HG02763 (cell line): ENCODE results near the gene DOCK1.

Source experiments
- ATAC-seq: cut with Tn5 transposase; IDR thresholded peaks from one replicate; pipeline ENCODE4 v1.9.1; 2021; ENCODE audit warnings: mild to moderate bottlenecking, moderate library complexity; ENCODE audit not compliant: unreplicated experiment

The DOCK1 gene

GRCh38 chr10:127198307-127198706 lies 293.1 kb downstream of the DOCK1 start:
- no peak for ATAC-seq

- ATAC-seq: no peak
Observed at GRCh38 chr10:127198721-127199120, 293.5 kb downstream of the DOCK1 start.

DNA sequence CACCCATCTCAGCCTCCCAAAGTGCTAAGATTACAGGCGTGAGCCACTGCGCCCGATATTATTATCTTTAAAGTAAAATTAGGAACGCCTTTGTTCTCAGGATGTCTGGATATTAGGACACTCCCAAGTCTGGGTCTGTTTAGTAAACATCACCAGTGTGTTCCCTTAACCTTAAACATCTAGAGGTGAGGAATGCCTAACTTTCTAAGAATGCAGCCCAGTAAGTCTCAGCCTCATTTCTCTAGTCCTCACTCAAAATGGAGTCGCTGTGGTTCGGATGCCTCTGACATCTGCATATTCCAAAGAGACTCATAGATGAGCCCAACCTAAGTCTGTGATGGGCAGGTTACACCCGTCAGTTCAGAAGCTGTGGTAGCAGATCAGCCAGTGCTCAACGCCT lies 295.4 kb downstream of the DOCK1 start:
- no peak for ATAC-seq

- ATAC-seq: no peak
Observed at GRCh38 chr10:127203067-127203466, 297.8 kb downstream of the DOCK1 start.

GRCh38 chr10:127207081-127207480 lies 301.9 kb downstream of the DOCK1 start:
- no peak for ATAC-seq

- no peak for ATAC-seq
Observed at GRCh38 chr10:127210936-127211466, 305.8 kb downstream of the DOCK1 start.

DNA sequence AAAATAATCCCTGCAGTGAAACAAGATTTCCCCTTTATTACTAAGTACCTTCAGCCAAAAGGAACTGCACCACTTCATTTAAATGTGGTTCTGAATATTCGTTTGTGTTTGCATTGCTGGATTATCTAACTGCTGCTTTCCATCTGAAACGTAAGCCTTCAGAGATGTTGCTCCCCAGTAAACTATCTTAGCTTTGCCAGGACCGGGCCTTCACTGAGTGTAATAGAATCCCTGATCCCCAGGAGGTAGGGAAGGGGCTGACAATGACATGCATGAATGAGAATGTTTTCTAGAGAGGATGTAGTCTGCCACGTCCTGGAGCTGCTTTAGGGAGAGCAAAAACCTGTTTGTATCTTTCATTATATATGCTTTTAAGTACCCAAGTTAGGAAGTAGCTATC lies 310.6 kb downstream of the DOCK1 start:
- ATAC-seq: no peak

GRCh38 chr10:127216274-127216673 lies 311.0 kb downstream of the DOCK1 start:
- ATAC-seq: no peak

GRCh38 chr10:127216786-127217185 lies 311.6 kb downstream of the DOCK1 start:
- ATAC-seq: no peak

- no peak for ATAC-seq
Observed at GRCh38 chr10:127218658-127219057, 313.4 kb downstream of the DOCK1 start.

- no peak for ATAC-seq
Observed at GRCh38 chr10:127221281-127221680, 316.1 kb downstream of the DOCK1 start.

- no peak for ATAC-seq
Observed at GRCh38 chr10:127227027-127227426, 321.8 kb downstream of the DOCK1 start.

DNA sequence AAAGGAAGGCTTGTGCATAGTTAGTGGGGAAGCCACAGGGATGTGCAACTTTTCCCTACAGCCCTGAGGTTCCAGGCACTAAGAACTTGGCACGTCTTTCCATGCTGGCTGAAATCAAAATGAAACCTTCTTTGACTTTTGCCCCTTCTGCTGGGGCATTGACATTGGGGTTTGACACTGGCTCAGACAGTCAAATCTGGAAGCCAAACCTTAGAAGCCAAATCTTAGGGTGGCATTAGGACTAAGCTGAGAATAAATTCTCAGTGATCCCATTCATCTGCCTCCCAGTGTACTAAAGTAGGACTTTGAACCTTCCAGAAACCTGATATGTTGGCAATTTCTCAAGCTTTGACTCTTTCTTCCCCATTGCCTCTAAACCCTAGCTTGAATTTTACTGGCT lies 322.4 kb downstream of the DOCK1 start:
- ATAC-seq: no peak

DNA sequence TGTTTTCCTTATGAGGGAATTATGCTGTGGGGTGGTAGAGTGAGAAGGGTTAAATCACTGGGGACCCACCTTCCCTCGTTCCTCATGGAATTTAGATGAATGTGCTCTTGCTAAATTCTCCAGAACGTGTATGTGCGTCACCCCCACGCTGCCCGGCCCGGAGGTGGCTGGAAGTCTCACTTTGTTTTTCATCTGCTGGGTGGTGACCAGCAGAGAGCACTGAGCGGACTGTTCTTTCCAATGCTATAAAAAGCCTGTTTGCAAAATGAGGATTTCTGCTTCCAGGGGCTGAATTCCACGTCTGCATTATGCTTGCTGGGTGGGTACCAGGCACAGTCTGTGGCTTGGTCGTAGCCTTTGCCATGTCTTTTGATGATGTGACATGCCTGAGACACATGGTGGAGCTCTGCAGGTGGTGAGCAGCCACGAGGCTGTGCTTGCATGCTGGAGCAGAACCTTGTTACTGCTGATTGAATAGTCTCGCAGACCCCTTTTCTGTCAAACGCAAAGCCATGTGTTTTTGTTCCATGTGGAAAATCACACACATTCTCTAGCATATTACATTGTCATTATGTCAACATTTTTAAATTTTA lies 323.1 kb downstream of the DOCK1 start:
- no peak for ATAC-seq

DNA sequence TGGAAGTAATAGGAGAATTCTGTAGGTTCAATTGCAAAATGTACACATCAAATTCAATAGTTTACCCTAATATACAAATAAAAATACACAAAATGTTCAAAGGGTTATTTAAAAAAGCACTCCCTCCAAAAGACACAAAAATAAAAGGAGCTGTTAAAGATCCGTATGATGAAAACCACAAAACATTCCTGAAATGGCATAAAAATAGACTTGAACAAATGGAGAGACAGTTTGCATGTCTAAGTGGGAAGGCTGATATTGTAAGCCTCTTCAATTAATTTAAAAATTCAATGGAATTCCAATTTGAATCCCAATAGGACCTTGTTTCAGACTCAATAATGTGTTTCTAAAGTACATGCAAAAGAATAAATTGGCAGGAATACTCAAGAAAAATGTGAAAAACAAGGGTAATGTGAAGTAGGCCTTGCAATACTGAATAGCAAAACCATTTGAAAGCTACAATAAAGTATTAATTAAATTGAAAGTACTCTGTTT lies 329.1 kb downstream of the DOCK1 start:
- ATAC-seq: no peak

DNA sequence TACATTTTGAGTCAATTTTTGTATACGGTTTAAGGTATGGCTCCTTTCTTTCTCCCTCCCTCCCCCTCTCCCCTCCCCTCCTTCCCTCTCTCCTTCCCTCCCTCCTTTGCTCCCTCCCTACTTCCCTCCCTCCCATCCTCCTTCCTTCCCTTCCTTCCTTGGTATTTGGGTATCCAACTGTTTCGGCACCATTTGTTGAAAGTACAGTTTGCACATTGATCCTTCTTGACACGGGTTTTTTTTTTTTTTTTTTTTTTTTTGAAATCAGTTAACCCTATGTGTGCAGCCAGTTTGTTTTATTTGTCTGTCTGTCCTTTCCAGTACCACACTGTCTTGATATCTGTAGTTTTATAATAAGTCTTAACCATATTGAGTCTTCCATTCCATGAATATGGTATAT lies 331.0 kb downstream of the DOCK1 start:
- no peak for ATAC-seq

GRCh38 chr10:127242914-127243313 lies 337.7 kb downstream of the DOCK1 start:
- no peak for ATAC-seq

DNA sequence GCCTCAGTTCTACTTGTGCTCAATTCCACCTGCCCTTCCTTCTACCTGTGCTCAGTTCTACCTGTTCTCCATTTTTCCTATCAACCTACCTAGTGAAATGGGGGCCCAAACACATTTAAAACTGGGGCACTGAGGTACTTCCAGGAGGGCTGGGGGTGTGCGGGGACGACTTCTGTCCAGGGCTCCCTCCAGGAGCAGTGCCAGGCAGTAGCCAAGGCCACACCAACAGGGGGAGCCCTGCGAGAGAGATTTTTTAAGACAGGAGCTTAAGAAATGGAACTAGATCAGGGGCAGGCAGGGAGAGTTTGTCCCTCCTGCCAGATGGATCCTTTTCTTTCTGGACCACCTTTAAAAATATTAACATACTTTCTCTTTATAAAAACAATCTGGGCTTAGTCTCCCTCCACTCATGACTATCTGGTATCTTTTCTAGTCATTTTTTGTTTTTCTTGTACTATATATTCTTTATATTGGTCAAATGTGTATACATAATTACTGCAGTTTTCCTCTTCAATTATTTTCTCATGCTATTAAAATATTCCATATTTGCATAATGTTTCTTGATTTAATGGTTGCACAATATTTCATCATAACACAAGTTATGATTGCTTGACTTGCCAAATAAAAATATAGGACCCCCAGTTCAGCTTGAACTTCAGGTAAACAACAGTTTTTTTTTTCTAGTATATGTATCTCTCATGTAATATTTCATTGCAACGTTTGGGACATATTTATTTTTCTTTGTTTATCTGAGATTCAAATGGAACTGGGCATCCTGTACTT lies 338.5 kb downstream of the DOCK1 start:
- no peak for ATAC-seq

- no peak for ATAC-seq
Observed at GRCh38 chr10:127245456-127245855, 340.2 kb downstream of the DOCK1 start.

GRCh38 chr10:127250031-127250430 lies 344.8 kb downstream of the DOCK1 start:
- ATAC-seq: no peak

- ATAC-seq: no peak
Observed at GRCh38 chr10:127252818-127253217, 347.6 kb downstream of the DOCK1 start.

DNA sequence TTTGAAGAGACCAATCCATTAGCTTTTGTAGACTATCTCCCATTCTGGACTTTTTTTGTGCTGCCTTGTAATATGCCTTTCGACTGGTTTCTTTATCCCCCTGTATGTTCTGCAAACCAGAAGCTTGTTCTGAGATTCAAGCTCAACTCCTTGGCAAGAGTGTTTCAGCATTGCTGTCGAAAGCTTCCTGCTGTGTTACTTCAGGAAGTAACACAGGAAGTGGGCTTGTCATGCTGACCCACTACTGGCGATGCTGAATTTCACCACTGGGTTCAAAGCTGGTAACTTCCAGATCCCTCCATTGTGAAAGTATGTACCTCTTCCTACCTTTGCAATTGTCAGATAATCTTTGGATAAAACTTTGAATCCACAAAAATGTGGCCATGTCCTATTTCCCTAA lies 349.0 kb downstream of the DOCK1 start:
- no peak for ATAC-seq
